SH-SY5Y (cell line): Measurements from ENCODE around the gene STAT3.

ENCODE experiments used
- GATA2 ChIP-seq: IDR thresholded peaks from 2 replicates; pipeline ENCODE4 v1.6.1; 2011; ENCODE audit warnings: mild to moderate bottlenecking, low read depth, low read length
- GATA3 ChIP-seq: IDR thresholded peaks from 2 replicates; pipeline ENCODE4 v1.6.1; 2011; ENCODE audit warnings: low read depth, mild to moderate bottlenecking, low read length, moderate library complexity

- TF ChIP-seq GATA3 (no peak), GATA2 (no peak)
These were observed 81.9 kb downstream of the STAT3 start for GRCh38 chr17:42306385-42306667.
